HT-29 (cell line): ENCODE measurements around the gene PRKN. TPM values are rescaled to one million over a fixed set of nuclear protein-coding genes. Genes with fewer than 3 reads are reported as not detected.

Experiments used
- DNase-seq: peaks from one replicate; pipeline ENCODE4 v3.0.0-alpha.2; 2015; ENCODE audit warnings: low spot score
- total RNA-seq: library from RNA; depleted of rRNA; stranded (reverse); fragments of >200 nt; shearing (Covaris generic); gene quantifications from 2 replicates; pipeline ENCODE4 v1.2.3, GENCODE V29; 2014

The PRKN gene
- total RNA-seq, 1 experiment from 2014 or later = 3.4 TPM

GRCh38 chr6:161455848-161456247 lies 1271.7 kb downstream of the PRKN start:
- no peak for DNase-seq

GRCh38 chr6:161453558-161453957 lies 1274.0 kb downstream of the PRKN start:
- no peak for DNase-seq

GRCh38 chr6:161452241-161452640 lies 1275.3 kb downstream of the PRKN start:
- DNase-seq = no peak

GRCh38 chr6:161449521-161449920 lies 1278.0 kb downstream of the PRKN start:
- DNase-seq = no peak

- DNase-seq = no peak
Measured at GRCh38 chr6:161446949-161447348, 1280.6 kb downstream of the PRKN start.

GRCh38 chr6:161446296-161446925 lies 1281.2 kb downstream of the PRKN start:
- DNase-seq = no peak

- DNase-seq = no peak
Measured at GRCh38 chr6:161445021-161445799, 1282.4 kb downstream of the PRKN start.

- no peak for DNase-seq
Measured at GRCh38 chr6:161444464-161444863, 1283.1 kb downstream of the PRKN start.

- DNase-seq = no peak
Measured at GRCh38 chr6:161443848-161444247, 1283.7 kb downstream of the PRKN start.

- no peak for DNase-seq
Measured at GRCh38 chr6:161442420-161442819, 1285.1 kb downstream of the PRKN start.

- no peak for DNase-seq
Measured at GRCh38 chr6:161440299-161440698, 1287.3 kb downstream of the PRKN start.

- DNase-seq = peak; percentile 46
Measured at GRCh38 chr6:161439093-161439492, 1288.5 kb downstream of the PRKN start.

GRCh38 chr6:161438430-161439030 lies 1289.0 kb downstream of the PRKN start:
- DNase-seq = no peak

GRCh38 chr6:161437851-161438250 lies 1289.7 kb downstream of the PRKN start:
- DNase-seq = no peak

GRCh38 chr6:161436106-161436876 lies 1291.3 kb downstream of the PRKN start:
- DNase-seq = no peak

GRCh38 chr6:161435748-161436070 lies 1291.9 kb downstream of the PRKN start:
- DNase-seq = no peak

- peak; percentile 30 for DNase-seq
Measured at GRCh38 chr6:161434921-161435747, 1292.4 kb downstream of the PRKN start.

- DNase-seq = no peak
Measured at GRCh38 chr6:161434350-161434749, 1293.2 kb downstream of the PRKN start.

- DNase-seq = no peak
Measured at GRCh38 chr6:161432546-161432945, 1295.0 kb downstream of the PRKN start.

GRCh38 chr6:161429921-161430490 lies 1297.6 kb downstream of the PRKN start:
- peak; percentile 17 for DNase-seq

GRCh38 chr6:161424421-161424820 lies 1303.1 kb downstream of the PRKN start:
- DNase-seq = no peak
